Measurements from ENCODE around the gene CD300LD. TPM values are rescaled to one million over a fixed set of nuclear protein-coding genes. Genes with fewer than 3 reads are reported as not detected.
"Not testable (repeated sequence)": the region's sequence is repeated elsewhere in the genome, so short reads cannot be mapped to it uniquely, and the experiment has no call there.

CD300LD gene
- total RNA-seq, 3 donors from 2014 or later (not counting 1 experiment from before 2014, with no cell fraction given): not detected

- Mint-ChIP-seq H3K27me3 (ENCODE audit: low read depth in 2 of 2) (peaks cover 23 to 25% of the 10 kb centered on the region in 2 donors), H3K27ac (no peak overlapping the region), H3K36me3 (no peaks in the 10 kb centered on the region), H3K4me3 (no peak overlapping the region), H3K4me1 (peaks cover 0 to 14% of the 10 kb centered on the region in 2 donors), H3K9me3 (no peaks in the 10 kb centered on the region)
- peaks cover 33% of the 10 kb centered on the region for H3K4me1 ChIP-seq (ENCODE audit: control insufficient read depth, insufficient read depth, low read length)
- ATAC-seq (no peak), DNase-seq (no peak)
- intact Hi-C loops (cut with micrococcal nuclease): no loop called here
- no peak overlapping the region for H3K4me3 ChIP-seq (ENCODE audit: low read length)
- no peaks in the 10 kb centered on the region for H3K9me3 ChIP-seq (ENCODE audit: control insufficient read depth, insufficient read depth, low read length)
- TF ChIP-seq CTCF (IDR thresholded peaks at IDR 0.05): no peak
- H3K27me3 ChIP-seq (ENCODE audit: control insufficient read depth, insufficient read depth, low read length): no peaks in the 10 kb centered on the region
- no peaks in the 10 kb centered on the region for H3K36me3 ChIP-seq (ENCODE audit: control insufficient read depth, insufficient read depth, low read length)
- WGBS (ENCODE audit: insufficient coverage): 90% methylated on average over 8 of the region's 8 CpGs
- no peak overlapping the region for H3K27ac ChIP-seq (ENCODE audit: low read length)
These were observed 41.2 kb upstream of the CD300LD start for GRCh38 chr17:74633326-74633725.

GRCh38 chr17:74632617-74633016 lies 40.5 kb upstream of the CD300LD start:
- TF ChIP-seq CTCF (IDR thresholded peaks at IDR 0.05): no peak
- Mint-ChIP-seq H3K27me3 (ENCODE audit: low read depth in 2 of 2) (peaks cover 30 to 31% of the 10 kb centered on the region in 2 donors), H3K4me1 (peaks cover 0 to 14% of the 10 kb centered on the region in 2 donors), H3K27ac (no peak overlapping the region), H3K9me3 (no peaks in the 10 kb centered on the region), H3K36me3 (no peaks in the 10 kb centered on the region), H3K4me3 (no peak overlapping the region)
- ATAC-seq: no peak
- Histone ChIP-seq H3K36me3 (ENCODE audit: control insufficient read depth, insufficient read depth, low read length) (no peaks in the 10 kb centered on the region), H3K27me3 (ENCODE audit: control insufficient read depth, insufficient read depth, low read length) (no peaks in the 10 kb centered on the region), H3K4me3 (ENCODE audit: low read length) (no peak overlapping the region), H3K4me1 (ENCODE audit: control insufficient read depth, insufficient read depth, low read length) (peaks cover 27% of the 10 kb centered on the region), H3K9me3 (ENCODE audit: control insufficient read depth, insufficient read depth, low read length) (no peaks in the 10 kb centered on the region), H3K27ac (ENCODE audit: low read length) (peak overlapping the region; percentile 13)
- intact Hi-C loops (cut with micrococcal nuclease): no loop called here
- WGBS (ENCODE audit: insufficient coverage): 87% methylated on average over 9 of the region's 9 CpGs
- no peak for DNase-seq

- Mint-ChIP-seq H3K36me3 (no peaks in the 10 kb centered on the region), H3K27ac (no peak overlapping the region), H3K4me1 (peaks cover 0 to 10% of the 10 kb centered on the region in 2 donors), H3K4me3 (no peak overlapping the region), H3K27me3 (ENCODE audit: low read depth in 2 of 2) (peaks cover 34 to 35% of the 10 kb centered on the region in 2 donors), H3K9me3 (no peaks in the 10 kb centered on the region)
- intact Hi-C loops (cut with micrococcal nuclease): no loop called here
- H3K9me3 ChIP-seq (ENCODE audit: control insufficient read depth, insufficient read depth, low read length): no peaks in the 10 kb centered on the region
- H3K4me1 ChIP-seq (ENCODE audit: control insufficient read depth, insufficient read depth, low read length): peaks cover 19% of the 10 kb centered on the region
- no peak overlapping the region for H3K4me3 ChIP-seq (ENCODE audit: low read length)
- TF ChIP-seq CTCF (IDR thresholded peaks at IDR 0.05): no peak
- peak in 2 of 3 donors; percentile 24 to 49 for ATAC-seq
- H3K36me3 ChIP-seq (ENCODE audit: control insufficient read depth, insufficient read depth, low read length): no peaks in the 10 kb centered on the region
- 17% methylated on average over 12 of the region's 14 CpGs for WGBS (ENCODE audit: insufficient coverage)
- DNase-seq: peak in 1 of 2 donors; percentile 11
- peak overlapping the region; percentile 13 for H3K27ac ChIP-seq (ENCODE audit: low read length)
- no peaks in the 10 kb centered on the region for H3K27me3 ChIP-seq (ENCODE audit: control insufficient read depth, insufficient read depth, low read length)
These were observed 39.7 kb upstream of the CD300LD start for GRCh38 chr17:74631468-74632450.

GRCh38 chr17:74630251-74630650 lies 38.2 kb upstream of the CD300LD start:
- DNase-seq; H3K36me3 ChIP-seq (ENCODE audit: control insufficient read depth, insufficient read depth, low read length); H3K4me3 Mint-ChIP-seq; H3K36me3 Mint-ChIP-seq; ATAC-seq; H3K9me3 ChIP-seq (ENCODE audit: control insufficient read depth, insufficient read depth, low read length); H3K4me3 ChIP-seq (ENCODE audit: low read length); H3K9me3 Mint-ChIP-seq; H3K27ac Mint-ChIP-seq; intact Hi-C loops (cut with micrococcal nuclease); H3K27ac ChIP-seq (ENCODE audit: low read length); H3K27me3 ChIP-seq (ENCODE audit: control insufficient read depth, insufficient read depth, low read length): not testable (repeated sequence)
- Mint-ChIP-seq H3K4me1 (peaks cover 0 to 10% of the 10 kb centered on the region in 2 donors), H3K27me3 (ENCODE audit: low read depth in 2 of 2) (peaks cover 42 to 47% of the 10 kb centered on the region in 2 donors)
- H3K4me1 ChIP-seq (ENCODE audit: control insufficient read depth, insufficient read depth, low read length): peaks cover 16% of the 10 kb centered on the region
- WGBS (ENCODE audit: insufficient coverage): 87% methylated on average over 13 of the region's 14 CpGs

Measured in natural killer cell (primary cell).